Stomach smooth muscle (tissue), 2 donors: ENCODE measurements around the gene NUBP2.

Source experiments
- H3K27ac ChIP-seq: one replicate; pipeline ENCODE4 v1.7.0; 2013; ENCODE audit warnings: mild to moderate bottlenecking, low read length, inconsistent platforms
- H3K27me3 ChIP-seq, 2 donors: one replicate each; pipeline ENCODE4 v1.7.0; 2013; ENCODE audit warnings: low read length in 2 of 2; ENCODE audit not compliant: insufficient read depth in 2 of 2, control insufficient read depth in 1 of 2
- H3K36me3 ChIP-seq, 2 donors: one replicate each; pipeline ENCODE4 v1.7.0; 2013; ENCODE audit warnings: low read length in 2 of 2; ENCODE audit not compliant: control insufficient read depth in 2 of 2, insufficient read depth in 2 of 2
- H3K4me1 ChIP-seq: one replicate; pipeline ENCODE4 v1.7.0; 2013; ENCODE audit warnings: low read length; ENCODE audit not compliant: control insufficient read depth, insufficient read depth
- H3K4me3 ChIP-seq, 2 donors: one replicate each; pipeline ENCODE4 v1.7.0; 2013; ENCODE audit warnings: low read length in 2 of 2
- H3K9ac ChIP-seq, 2 donors: one replicate each; pipeline ENCODE4 v1.7.0; 2013; ENCODE audit warnings: low read length in 2 of 2, mild to moderate bottlenecking in 1 of 2
- H3K9me3 ChIP-seq, 2 donors: one replicate each; pipeline ENCODE4 v1.7.0; 2013; ENCODE audit warnings: low read length in 2 of 2; ENCODE audit not compliant: control insufficient read depth in 2 of 2
- donor health status: healthy.
- donor health status: Pancreatic carcinoma.

Gene NUBP2

GRCh38 chr16:1779741-1780676 lies 2.8 kb upstream of the NUBP2 start:
- Histone ChIP-seq H3K9ac (no peak overlapping the region), H3K36me3 (peaks cover 0 to 22% of the 10 kb centered on the region in 2 donors), H3K4me3 (no peak overlapping the region)

GRCh38 chr16:1780677-1781072 lies 2.1 kb upstream of the NUBP2 start:
- Histone ChIP-seq H3K36me3 (peaks cover 3 to 21% of the 10 kb centered on the region in 2 donors), H3K27me3 (no peaks in the 10 kb centered on the region), H3K4me3 (no peak overlapping the region), H3K4me1 (peaks cover 37% of the 10 kb centered on the region), H3K27ac (no peak overlapping the region), H3K9me3 (no peaks in the 10 kb centered on the region), H3K9ac (no peak overlapping the region)

More at GRCh38 chr16:1779741-1780676, 2.8 kb upstream of the NUBP2 start:
- Histone ChIP-seq H3K9me3 (no peaks in the 10 kb centered on the region), H3K4me1 (peaks cover 34% of the 10 kb centered on the region), H3K27me3 (no peaks in the 10 kb centered on the region), H3K27ac (no peak overlapping the region)

GRCh38 chr16:1781254-1781653 lies 1.5 kb upstream of the NUBP2 start:
- no peaks in the 10 kb centered on the region for H3K27me3 ChIP-seq
- no peak overlapping the region for H3K27ac ChIP-seq
- peaks cover 3 to 22% of the 10 kb centered on the region in 2 donors for H3K36me3 ChIP-seq
- peaks cover 39% of the 10 kb centered on the region for H3K4me1 ChIP-seq
- H3K9me3 ChIP-seq = no peaks in the 10 kb centered on the region
- peak overlapping the region; percentile 57 to 74 for H3K9ac ChIP-seq
- H3K4me3 ChIP-seq = peak overlapping the region; percentile 75 to 82

GRCh38 chr16:1781758-1782407 lies 877 bp upstream of the NUBP2 start:
- Histone ChIP-seq H3K9me3 (no peaks in the 10 kb centered on the region), H3K4me3 (peak overlapping the region; percentile 75 to 82), H3K27me3 (no peaks in the 10 kb centered on the region), H3K9ac (peak overlapping the region; percentile 57 to 74), H3K4me1 (peaks cover 39% of the 10 kb centered on the region), H3K36me3 (peaks cover 3 to 25% of the 10 kb centered on the region in 2 donors), H3K27ac (peak overlapping the region; percentile 66)

- Histone ChIP-seq H3K4me3 (no peak overlapping the region), H3K27me3 (no peaks in the 10 kb centered on the region), H3K36me3 (peaks cover 14 to 24% of the 10 kb centered on the region in 2 donors), H3K4me1 (peaks cover 35% of the 10 kb centered on the region), H3K9ac (no peak overlapping the region), H3K9me3 (no peaks in the 10 kb centered on the region), H3K27ac (no peak overlapping the region)
These were observed 2.5 kb downstream of the NUBP2 start for GRCh38 chr16:1784977-1785845.

- Histone ChIP-seq H3K9me3 (no peaks in the 10 kb centered on the region), H3K36me3 (peaks cover 14 to 24% of the 10 kb centered on the region in 2 donors), H3K27me3 (no peaks in the 10 kb centered on the region), H3K4me3 (no peak overlapping the region), H3K4me1 (peaks cover 32% of the 10 kb centered on the region), H3K27ac (no peak overlapping the region), H3K9ac (no peak overlapping the region)
These were observed 3.0 kb downstream of the NUBP2 start for GRCh38 chr16:1785846-1786170.

GRCh38 chr16:1786242-1787055 lies 3.7 kb downstream of the NUBP2 start:
- Histone ChIP-seq H3K4me1 (peaks cover 26% of the 10 kb centered on the region), H3K9me3 (no peaks in the 10 kb centered on the region), H3K27ac (no peak overlapping the region)

GRCh38 chr16:1787056-1787321 lies 4.2 kb downstream of the NUBP2 start:
- Histone ChIP-seq H3K9me3 (no peaks in the 10 kb centered on the region), H3K36me3 (peaks cover 14 to 20% of the 10 kb centered on the region in 2 donors), H3K4me3 (no peak overlapping the region), H3K27me3 (no peaks in the 10 kb centered on the region), H3K27ac (no peak overlapping the region), H3K9ac (no peak overlapping the region), H3K4me1 (peaks cover 20% of the 10 kb centered on the region)

More at GRCh38 chr16:1786242-1787055, 3.7 kb downstream of the NUBP2 start:
- no peak overlapping the region for H3K9ac ChIP-seq
- H3K27me3 ChIP-seq = no peaks in the 10 kb centered on the region
- no peak overlapping the region for H3K4me3 ChIP-seq
- H3K36me3 ChIP-seq = peaks cover 14 to 20% of the 10 kb centered on the region in 2 donors

- H3K27me3 ChIP-seq = no peaks in the 10 kb centered on the region
- no peaks in the 10 kb centered on the region for H3K9me3 ChIP-seq
- no peak overlapping the region for H3K27ac ChIP-seq
- H3K4me1 ChIP-seq = peaks cover 19% of the 10 kb centered on the region
- H3K4me3 ChIP-seq = no peak overlapping the region
- H3K36me3 ChIP-seq = peaks cover 14 to 20% of the 10 kb centered on the region in 2 donors
- H3K9ac ChIP-seq = no peak overlapping the region
These were observed 4.7 kb downstream of the NUBP2 start for GRCh38 chr16:1787322-1788094.
